Measurements from ENCODE around the gene ITGAE. TPM values are rescaled to one million over a fixed set of nuclear protein-coding genes. Genes with fewer than 3 reads are reported as not detected.

The ITGAE gene
- total and polyA plus RNA-seq, 2 experiments from 2014 or later = 11.7 to 44.9 TPM

DNA sequence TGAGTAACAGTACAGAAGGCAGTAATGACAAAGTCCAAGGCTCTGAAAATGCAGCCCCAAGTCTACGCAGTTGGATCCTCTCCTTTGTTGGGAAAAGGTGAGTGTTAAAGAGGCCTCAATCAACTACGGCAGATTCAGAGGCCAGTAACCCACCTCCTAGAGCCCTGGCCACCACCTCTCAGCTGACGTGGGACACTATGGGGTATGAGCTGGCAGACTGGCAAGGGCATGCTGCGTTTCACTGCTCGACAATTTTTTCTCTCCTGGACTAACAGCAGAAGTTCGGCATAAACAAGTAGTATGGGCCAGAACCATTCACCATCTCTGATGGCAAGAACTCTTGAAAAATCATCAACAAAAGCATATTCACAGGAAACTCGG lies 27.9 kb upstream of the ITGAE start (continued):
- TF ChIP-seq ZNF462 (CRISPR knock-in tag; IDR thresholded peaks at IDR 0.05) (no peak), STAT1 (IDR thresholded peaks at IDR 0.05; ENCODE audit: unreplicated experiment) (no peak), JUNB (IDR thresholded peaks at IDR 0.05; ENCODE audit: unreplicated experiment) (no peak), ZNF331 (CRISPR knock-in tag; IDR thresholded peaks at IDR 0.05; ENCODE audit: low read depth) (no peak)

DNA sequence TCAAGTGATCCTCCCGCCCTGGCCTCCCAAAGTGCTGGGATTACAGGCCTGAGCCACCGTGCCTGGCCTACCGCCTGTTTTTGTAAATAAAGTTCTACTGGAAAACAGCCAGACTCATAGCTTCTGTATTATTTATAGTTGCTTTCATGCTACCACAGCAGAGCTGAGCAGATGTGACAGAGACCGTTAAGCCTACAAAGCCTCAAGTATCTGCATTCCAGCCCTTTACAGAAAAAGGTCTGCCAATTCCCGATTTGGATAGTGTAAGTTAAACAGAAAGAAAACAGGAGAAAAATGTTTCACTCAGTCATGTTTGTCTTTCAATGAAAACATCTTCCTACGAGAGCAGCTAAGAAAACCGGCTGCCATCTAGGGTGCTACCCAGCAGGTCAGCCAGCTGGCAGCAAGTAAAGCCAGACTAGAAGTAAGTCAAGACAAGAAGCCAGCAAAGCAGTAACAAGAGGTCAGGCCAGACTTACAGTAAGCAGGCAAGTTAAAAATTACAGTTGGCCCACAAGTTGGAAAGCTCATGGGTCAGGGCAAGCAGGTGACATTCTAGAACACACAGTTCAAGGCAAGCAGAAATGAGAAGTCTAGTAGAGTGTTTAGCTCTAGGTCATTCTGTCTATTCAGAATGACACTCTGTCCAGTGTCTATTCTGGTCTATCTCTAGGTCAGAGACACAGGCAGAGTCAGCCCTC lies 27.3 kb upstream of the ITGAE start:
- Histone ChIP-seq H3K4me3 (no peak overlapping the region), H3K9me2 (ENCODE audit: insufficient read depth) (no peaks in the 10 kb centered on the region), H3K36me3 (ENCODE audit: insufficient read depth) (peaks cover 26% of the 10 kb centered on the region), H3F3A (replicated peaks; ENCODE audit: low read depth) (no peaks in the 10 kb centered on the region; the same call in 1 of the 2 replicates), H3K4me2 (no peak overlapping the region), H3K79me2 (replicated peaks; ENCODE audit: insufficient read depth) (peaks cover 40% of the 10 kb centered on the region), H3K27me3 (ENCODE audit: insufficient read depth) (no peaks in the 10 kb centered on the region), H4K20me1 (replicated peaks; ENCODE audit: insufficient read depth) (peaks cover 18% of the 10 kb centered on the region), H3K27ac (ENCODE audit: low read depth) (no peak overlapping the region), H3K4me1 (ENCODE audit: insufficient read depth) (no peaks in the 10 kb centered on the region), H2AFZ (no peak overlapping the region)
- Mint-ChIP-seq H3K36me3 (ENCODE audit: low read depth) (peaks cover 58% of the 10 kb centered on the region), H3K27ac (no peak overlapping the region), H3K4me1 (no peaks in the 10 kb centered on the region), H3K27me3 (ENCODE audit: insufficient read depth, low read depth, poor library complexity) (no peaks in the 10 kb centered on the region), H3K9me3 (no peaks in the 10 kb centered on the region; the same call in 2 of the 3 replicates), H3K4me3 (no peak overlapping the region)
- DNase-seq (ENCODE audit: low spot score) (no peak), ATAC-seq (no peak)
- no peak for TF ChIP-seq POLR2AphosphoS5 (IDR thresholded peaks at IDR 0.05; ENCODE audit: low read depth)
- TF ChIP-seq NANOG (IDR thresholded peaks at IDR 0.05; ENCODE audit: borderline replicate concordance) = no peak
- TF ChIP-seq, protein P1, sequence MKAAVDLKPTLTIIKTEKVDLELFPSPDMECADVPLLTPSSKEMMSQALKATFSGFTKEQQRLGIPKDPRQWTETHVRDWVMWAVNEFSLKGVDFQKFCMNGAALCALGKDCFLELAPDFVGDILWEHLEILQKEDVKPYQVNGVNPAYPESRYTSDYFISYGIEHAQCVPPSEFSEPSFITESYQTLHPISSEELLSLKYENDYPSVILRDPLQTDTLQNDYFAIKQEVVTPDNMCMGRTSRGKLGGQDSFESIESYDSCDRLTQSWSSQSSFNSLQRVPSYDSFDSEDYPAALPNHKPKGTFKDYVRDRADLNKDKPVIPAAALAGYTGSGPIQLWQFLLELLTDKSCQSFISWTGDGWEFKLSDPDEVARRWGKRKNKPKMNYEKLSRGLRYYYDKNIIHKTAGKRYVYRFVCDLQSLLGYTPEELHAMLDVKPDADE (IDR thresholded peaks at IDR 0.05) = no peak
- no peak for TF ChIP-seq EZH2 (IDR thresholded peaks at IDR 0.05; ENCODE audit: low read depth, unreplicated experiment)
- no peak for TF ChIP-seq ZNF462 (CRISPR knock-in tag; IDR thresholded peaks at IDR 0.05)
- TF ChIP-seq JUNB (IDR thresholded peaks at IDR 0.05; ENCODE audit: unreplicated experiment) = no peak

All from GM23338 (cell line).